ENCODE measurements around the gene PHKG2.
A peak's percentile ranks its signal among the peaks of the same experiment; 100 is the strongest.

PHKG2 gene

DNA sequence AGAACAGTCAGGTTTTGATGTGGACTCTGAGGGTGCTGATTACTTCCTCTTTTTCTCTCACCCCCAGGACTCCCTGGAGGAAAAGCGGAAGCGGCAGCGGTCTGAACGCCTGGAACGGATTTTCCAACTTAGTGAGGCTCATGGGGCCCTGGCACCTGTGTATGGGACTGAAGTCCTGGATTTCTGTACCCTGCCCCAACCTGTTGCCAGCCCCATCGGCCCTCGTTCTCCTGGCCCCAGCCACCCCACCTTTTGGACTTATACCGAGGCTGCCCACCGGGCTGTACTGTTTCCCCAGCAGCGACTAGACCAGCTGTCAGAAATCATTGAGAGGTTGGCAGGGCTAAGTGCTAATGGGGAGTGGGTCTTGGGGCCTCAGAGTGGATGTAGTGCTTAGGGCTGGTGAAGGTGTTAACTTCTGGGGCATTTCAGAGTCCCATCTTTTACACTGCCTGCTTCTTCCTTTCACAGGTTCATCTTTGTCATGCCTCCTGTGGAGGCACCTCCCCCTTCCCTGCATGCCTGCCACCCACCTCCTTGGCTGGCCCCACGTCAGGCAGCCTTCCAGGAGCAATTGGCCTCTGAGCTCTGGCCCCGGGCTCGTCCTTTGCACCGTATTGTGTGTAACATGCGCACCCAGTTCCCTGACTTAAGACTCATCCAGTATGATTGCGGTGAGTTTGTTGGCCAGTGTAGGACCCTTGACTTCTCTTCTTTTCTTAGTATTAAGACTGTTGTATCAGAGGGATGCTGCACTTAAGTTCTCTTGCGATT lies 19.1 kb upstream of the PHKG2 start:
- DNase-seq (ENCODE audit: low spot score): no peak

DNA sequence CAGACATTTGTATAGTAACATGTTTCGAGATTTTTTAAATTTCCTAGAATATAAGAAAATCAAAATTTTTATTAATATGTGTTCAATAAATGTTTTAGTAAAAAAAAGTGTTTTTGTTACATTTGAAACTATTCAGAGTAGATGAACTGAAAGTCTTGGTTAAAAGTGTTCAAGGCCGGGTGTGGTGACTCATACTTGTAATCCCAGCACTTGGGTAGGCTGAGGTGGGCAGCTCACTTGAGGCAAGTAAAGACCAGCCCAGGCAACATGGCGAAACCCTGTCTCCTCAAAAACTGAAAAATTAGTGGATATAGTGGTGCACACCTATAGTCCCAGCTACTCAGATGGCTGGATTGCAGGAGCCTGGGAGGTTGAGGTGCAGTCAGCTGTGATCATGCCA lies 16.8 kb upstream of the PHKG2 start:
- DNase-seq (ENCODE audit: low spot score): no peak

DNA sequence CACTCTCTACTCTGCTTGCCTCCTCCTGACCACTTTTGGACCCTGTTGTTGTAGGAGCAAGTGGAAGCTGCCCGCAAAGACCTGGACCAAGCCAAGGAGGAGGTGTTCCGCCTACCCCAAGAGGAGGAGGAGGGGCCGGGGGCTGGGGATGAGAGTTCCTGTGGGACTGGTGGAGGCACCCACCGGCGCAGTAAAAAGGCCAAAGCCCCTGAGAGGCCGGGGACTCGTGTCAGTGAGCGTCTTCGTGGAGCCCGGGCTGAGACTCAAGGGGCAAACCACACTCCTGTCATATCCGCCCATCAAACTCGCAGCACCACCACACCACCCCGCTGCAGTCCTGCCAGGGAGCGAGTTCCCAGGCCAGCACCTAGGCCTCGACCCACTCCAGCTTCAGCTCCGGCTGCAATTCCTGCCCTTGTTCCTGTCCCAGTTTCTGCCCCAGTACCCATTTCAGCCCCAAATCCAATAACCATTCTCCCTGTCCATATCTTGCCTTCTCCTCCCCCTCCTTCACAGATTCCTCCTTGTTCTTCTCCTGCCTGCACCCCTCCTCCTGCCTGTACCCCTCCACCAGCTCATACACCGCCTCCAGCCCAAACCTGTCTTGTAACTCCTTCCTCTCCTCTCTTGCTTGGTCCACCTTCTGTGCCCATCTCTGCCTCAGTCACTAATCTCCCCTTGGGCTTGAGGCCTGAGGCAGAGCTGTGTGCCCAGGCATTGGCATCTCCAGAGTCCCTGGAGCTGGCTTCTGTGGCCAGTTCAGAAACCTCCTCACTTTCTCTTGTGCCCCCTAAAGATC lies 11.0 kb upstream of the PHKG2 start:
- no peak for DNase-seq (ENCODE audit: low spot score)

DNA sequence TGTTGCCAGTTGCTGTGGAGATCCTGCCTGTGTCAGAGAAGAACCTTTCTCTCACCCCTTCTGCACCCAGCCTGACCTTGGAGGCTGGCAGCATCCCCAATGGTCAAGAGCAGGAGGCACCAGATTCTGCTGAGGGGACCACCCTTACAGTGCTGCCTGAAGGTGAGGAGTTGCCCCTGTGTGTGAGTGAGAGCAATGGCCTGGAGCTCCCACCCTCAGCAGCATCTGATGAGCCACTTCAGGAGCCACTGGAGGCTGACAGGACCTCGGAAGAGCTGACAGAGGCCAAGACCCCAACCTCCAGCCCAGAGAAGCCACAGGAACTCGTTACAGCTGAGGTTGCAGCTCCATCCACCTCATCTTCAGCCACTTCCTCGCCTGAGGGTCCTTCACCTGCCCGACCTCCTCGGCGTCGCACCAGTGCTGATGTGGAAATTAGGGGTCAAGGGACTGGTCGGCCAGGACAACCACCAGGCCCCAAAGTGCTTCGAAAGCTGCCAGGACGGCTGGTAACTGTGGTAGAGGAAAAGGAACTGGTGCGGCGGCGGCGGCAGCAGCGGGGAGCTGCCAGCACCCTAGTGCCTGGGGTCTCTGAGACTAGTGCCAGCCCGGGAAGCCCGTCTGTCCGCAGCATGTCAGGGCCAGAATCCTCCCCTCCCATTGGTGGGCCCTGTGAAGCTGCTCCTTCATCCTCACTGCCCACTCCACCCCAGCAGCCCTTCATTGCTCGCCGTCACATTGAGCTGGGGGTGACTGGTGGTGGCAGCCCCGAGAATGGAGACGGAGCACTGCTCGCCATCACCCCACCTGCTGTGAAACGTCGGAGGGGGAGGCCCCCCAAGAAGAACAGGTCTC lies 10.2 kb upstream of the PHKG2 start:
- no peak for DNase-seq (ENCODE audit: low spot score)

DNA sequence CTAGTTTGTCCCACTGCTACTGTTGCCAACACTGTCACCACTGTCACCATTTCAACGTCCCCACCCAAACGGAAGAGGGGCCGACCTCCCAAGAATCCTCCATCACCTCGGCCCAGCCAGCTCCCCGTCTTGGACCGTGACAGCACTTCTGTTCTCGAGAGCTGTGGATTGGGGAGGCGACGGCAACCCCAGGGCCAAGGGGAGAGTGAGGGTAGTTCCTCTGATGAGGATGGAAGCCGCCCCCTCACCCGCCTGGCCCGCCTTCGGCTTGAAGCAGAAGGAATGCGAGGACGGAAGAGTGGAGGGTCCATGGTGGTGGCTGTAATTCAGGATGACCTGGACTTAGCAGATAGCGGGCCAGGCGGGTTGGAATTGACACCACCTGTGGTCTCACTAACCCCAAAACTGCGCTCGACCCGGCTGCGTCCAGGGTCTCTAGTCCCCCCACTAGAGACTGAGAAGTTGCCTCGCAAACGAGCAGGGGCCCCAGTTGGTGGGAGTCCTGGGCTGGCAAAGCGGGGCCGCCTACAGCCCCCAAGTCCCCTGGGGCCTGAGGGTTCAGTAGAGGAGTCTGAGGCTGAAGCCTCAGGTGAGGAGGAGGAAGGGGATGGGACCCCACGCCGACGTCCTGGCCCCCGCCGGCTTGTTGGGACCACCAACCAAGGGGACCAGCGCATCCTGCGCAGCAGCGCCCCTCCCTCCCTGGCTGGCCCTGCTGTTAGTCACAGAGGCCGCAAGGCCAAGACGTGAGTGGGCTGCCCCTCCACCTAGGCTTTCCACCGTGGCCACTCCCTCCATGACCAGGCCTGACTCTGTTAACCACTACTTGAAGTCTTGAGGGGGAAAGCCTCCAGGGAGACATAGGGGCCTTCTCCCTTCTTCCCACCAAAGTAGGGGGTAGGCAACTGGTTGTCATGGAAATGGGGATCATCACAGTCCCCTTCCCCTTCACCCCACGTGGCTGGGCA lies 9.0 kb upstream of the PHKG2 start:
- DNase-seq (ENCODE audit: low spot score): no peak

DNA sequence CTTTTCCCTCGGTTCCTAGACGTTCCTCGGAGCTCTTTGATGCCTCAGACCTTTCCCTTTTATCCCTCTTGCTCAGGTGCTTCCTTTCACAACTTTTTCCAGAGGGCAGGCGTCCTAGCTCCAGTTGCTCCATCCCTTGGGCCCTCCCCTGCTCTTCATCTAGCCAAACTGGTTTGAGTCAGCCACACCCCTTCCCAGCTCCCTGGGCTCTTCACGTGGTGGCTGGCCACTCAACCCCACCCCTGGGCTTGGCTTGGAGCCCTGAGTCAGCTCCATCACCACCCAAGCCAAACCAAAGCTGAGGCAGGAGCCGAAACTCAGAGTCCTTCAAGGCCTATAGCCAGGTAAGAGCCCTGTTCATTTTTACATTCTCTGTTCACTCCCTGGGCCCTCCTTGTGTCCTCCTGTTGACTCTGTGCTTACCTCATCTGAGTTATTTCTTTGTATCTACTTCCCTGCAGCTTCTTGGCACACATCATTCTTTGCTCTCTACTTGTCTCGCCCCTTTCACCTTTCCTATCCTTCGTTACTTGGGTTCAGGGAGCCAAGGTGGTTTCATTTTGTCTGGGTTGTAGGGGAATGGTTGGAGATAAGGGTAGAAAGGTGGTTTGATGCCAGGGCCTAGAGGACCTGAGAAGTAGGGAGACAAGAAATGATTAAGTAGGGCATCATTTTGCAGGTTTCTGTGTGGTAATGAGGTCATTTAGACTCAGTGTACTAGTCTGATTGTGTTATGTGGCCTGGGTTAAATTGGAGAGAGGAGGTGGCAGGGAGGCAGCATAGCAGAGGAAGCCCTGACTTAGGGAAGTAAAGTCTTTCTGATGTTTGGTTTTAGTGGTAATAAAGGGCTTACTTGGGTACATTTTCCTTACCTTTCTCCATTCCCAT lies 7.6 kb upstream of the PHKG2 start:
- DNase-seq (ENCODE audit: low spot score): peak; percentile 61

DNA sequence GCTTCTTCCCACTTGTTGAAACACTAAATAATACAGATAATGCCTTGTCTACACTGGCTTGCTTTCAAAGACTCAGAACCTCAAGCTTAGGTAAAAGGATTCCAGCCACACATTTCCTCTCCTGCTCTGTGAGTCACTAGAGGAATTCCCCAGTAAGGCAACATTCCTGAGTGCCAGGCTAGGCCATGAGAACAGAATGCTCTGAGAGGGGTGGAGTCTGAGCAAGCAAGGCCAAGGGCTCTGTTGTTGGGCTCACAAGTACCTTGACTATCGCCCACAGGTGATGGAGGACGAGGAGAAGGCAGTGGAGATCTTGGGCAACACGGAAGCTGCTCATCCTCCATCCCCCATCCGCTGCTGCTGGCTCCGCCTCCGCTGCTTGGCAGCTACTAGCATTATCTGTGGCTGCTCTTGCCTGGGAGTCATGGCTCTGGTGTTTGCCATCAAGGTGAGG lies 6.7 kb upstream of the PHKG2 start:
- DNase-seq (ENCODE audit: low spot score): peak; percentile 40

DNA sequence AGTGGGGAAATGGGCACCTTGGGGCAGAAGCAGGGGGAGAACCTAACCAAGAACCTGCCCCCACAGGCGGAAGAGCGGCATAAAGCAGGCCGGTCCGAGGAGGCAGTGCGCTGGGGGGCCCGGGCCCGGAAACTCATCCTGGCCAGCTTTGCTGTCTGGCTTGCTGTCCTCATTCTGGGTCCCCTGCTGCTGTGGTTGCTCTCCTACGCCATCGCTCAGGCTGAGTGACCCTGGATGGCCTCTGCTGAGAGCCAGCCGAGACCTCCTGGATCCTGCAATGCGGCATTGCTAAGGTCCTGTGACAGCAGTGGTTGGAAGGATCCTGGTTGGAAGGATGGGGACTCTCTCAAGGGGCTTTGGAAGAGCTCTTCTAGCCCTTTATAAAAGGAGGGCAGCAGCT lies 4.5 kb upstream of the PHKG2 start:
- DNase-seq (ENCODE audit: low spot score): no peak

DNA sequence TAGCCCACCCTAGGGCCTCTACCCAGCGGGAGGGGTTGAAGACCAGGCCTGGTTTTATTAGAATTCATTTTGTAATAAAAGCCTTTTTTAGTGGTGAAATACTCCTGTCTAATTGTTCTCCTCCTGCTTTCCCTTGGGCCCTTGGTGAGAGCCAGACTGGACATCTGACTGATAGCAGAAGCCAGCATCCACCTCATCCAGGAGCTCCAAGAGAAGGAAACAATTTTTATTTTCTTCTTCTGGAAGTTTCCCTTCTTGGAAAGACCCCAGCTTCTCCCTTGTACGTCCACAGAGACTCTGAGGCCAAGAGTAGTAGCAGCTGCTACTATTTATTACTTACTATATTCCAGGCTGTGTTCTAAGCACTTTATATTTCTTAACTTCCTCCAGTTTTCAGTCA lies 4.0 kb upstream of the PHKG2 start:
- DNase-seq (ENCODE audit: low spot score): no peak

DNA sequence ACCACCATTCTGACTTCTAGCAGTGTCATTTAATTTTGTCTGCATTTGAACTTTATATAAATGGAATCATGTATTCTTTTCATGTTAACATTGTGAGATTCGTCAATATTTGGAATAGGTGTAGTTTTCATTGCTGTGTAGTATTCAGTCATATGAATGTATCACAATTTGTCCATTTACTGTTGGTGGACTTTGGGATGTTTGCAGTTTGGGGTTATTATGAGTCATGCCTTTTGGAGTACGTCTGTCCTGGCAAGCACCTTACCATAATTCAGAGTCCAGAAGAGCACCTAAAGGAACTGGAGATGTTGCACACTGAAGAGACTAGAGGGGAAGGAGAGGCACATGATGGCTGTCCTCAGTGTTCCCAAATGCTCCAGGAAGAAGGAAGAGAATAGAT lies 3.1 kb upstream of the PHKG2 start:
- no peak for DNase-seq (ENCODE audit: low spot score)

DNA sequence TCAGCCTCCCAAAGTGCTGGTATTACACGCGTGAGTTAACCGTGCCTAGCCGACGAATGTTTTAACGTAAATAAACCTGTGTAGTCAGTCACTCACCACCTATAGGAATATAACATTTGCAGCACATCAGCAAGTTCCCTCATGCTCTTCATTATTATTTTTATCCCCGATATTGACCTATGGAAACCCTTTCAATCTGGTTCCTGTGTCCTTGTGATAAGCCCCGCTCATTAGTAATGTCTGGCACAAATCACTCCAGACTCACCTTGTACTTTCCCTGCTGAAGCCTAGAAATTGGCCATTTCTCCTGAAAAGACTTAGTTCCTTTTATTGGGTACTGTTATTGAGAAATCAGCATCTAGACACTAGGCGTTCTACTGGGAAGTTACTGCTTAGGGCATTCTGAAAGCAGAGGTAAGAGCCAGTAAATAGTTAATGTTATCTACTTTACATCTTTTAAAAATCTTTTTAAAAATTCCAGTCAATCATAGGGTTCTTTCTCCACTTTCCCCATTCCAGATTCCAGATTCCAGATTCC lies 1.5 kb upstream of the PHKG2 start:
- no peak for DNase-seq (ENCODE audit: low spot score)

DNA sequence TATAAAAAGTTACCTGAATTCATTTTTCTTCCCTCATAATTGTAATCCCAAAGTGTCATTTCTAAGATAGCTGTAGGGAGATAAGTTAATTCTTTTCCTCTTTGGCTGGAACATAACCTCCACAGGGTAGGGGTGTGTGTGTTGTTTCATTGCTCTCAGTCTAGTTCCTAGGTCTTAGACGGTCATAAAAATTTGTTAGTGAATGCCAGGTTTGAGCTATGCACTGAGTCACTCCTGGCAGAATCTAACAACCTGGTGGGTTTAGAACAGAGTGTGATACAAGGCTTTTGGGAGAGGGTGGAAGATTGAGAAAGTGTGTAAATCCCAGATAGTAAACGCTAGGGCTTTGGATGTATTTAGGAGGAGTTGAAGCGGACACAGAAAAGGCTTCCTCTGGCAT lies 894 bp upstream of the PHKG2 start:
- DNase-seq (ENCODE audit: low spot score): no peak

DNA sequence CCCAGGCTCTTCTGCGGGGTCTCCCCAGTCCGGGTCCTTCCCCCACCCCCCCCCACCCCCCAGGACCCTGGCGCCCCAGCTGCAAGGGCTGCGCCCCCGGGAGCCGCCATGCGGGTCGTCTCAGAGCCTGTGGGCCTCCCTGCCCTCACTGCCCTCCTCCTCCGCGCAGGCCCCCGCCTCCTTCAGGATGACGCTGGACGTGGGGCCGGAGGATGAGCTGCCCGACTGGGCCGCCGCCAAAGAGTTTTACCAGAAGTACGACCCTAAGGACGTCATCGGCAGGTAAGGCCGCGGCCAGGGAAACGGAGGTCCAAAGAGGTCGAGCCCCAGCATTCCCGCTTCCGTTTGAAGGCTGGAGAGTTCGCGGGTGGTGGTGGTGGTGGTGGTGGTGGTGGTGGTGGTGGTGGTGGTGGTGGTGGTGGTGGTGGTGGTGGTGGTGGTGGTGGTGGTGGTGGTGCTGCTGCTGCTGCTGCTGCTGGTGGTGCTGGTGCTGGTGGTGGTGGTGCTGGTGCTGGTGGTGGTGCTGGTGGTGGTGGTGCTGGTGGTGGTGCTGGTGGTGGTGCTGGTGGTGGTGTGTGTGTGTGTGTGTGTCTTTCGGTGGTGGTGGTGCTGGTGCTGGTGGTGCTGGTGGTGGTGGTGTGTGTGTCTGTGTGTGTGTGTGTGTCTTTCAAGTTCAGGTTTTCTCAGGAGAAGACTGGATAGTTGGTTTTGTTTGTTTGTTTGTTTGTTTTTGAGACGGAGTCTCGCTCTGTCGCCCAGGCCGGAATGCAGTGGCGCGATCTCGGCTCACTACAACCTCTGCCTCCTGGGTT lies 615 bp downstream of the PHKG2 start:
- DNase-seq (ENCODE audit: low spot score): no peak

DNA sequence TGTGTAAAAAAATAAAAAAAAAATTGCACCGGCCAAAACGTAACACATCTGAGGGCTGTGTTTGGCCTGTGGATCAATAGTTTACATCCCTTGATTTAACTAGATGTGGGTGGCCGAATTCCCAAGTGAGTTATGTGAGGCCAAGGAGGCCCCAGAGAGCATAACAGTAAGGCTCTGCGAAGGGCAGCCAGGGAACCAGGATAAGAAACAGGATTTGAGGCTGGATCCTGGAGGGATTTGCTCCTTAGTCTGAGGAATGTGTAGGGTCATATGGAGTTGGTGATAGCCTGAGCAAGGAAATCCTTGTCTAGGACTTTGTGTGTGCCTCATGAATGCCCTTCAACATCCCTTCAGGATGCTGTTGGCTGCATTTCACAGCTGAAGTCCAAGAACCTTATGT lies 2.0 kb downstream of the PHKG2 start:
- no peak for DNase-seq (ENCODE audit: low spot score)

DNA sequence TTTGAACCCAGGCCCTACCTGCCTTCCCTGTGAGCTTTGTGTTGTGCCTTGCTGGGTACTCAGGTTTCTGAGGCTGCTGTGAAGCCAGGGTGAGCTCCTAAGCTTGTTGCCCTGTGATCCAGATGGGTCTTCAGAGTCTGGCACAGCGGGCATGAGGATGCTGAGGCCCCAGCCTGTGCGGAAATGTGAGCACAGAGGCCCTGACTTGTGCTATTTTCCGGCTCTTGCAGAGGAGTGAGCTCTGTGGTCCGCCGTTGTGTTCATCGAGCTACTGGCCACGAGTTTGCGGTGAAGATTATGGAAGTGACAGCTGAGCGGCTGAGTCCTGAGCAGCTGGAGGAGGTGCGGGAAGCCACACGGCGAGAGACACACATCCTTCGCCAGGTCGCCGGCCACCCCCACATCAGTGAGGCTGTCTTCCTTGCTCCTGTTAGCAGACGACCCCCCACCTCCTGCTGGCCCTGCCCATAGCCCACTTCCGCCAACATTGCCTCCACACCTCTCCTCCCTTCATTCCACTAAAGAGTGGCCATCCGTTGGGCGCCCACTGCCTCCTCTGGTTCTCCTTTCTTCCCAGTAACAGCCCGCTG lies 2.7 kb downstream of the PHKG2 start:
- DNase-seq (ENCODE audit: low spot score): no peak

DNA sequence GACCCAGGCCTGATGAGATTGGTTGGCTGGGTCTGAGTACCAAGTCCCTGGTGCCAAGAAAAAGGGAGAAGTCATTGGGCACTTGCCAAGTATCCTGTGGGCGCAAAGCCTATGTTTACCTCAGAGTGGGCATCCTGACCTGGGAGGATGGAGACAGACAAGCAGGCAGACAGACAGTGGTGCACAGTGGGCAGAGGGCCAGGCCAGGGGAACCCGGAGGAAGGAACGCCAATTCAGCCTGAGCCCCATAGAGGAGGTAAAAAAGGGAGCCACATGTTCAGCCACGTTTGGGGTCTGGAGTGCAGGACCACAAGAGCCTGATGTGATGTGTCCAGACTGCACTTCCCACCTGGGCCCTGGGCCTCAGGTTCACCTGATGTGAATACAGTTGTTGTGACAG lies 5.4 kb downstream of the PHKG2 start:
- DNase-seq (ENCODE audit: low spot score): no peak

DNA sequence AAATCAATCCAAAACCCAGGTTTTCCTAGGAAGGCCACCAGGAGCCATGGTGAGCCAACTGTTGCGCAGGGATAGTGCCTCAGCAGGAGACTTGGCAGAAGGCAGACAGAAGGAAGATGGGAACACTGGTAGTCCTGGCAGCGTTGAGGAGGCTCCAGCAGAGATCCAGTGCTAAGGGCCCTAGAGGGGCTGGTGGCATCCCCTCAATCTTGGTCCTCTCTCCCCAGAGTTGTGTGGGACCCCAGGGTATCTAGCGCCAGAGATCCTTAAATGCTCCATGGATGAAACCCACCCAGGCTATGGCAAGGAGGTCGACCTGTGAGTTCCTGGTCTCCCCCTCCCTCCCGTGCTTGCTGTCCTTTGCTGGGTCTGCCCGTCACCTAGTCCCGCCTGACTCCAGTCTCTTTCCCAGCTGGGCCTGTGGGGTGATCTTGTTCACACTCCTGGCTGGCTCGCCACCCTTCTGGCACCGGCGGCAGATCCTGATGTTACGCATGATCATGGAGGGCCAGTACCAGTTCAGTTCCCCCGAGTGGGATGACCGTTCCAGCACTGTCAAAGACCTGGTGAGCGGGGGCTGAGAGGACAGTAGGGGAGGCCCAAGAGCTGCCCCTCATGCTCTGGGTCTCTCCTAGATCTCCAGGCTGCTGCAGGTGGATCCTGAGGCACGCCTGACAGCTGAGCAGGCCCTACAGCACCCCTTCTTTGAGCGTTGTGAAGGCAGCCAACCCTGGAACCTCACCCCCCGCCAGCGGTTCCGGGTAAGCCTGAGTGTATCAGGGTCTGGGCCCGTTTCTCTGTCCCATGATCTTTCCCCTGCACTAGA lies 7.9 kb downstream of the PHKG2 start:
- no peak for DNase-seq (ENCODE audit: low spot score)

DNA sequence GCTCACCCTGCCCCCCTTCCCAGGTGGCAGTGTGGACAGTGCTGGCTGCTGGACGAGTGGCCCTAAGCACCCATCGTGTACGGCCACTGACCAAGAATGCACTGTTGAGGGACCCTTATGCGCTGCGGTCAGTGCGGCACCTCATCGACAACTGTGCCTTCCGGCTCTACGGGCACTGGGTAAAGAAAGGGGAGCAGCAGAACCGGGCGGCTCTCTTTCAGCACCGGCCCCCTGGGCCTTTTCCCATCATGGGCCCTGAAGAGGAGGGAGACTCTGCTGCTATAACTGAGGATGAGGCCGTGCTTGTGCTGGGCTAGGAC lies 8.5 kb downstream of the PHKG2 start:
- DNase-seq (ENCODE audit: low spot score): no peak
